HG03139 (cell line): ENCODE data around the gene F12.
"Not testable (repeated sequence)": the region's sequence is repeated elsewhere in the genome, so short reads cannot be mapped to it uniquely, and the experiment has no call there.

ENCODE experiments used
- ATAC-seq: cut with Tn5 transposase; IDR thresholded peaks from one replicate; pipeline ENCODE4 v1.9.1; 2021; ENCODE audit not compliant: unreplicated experiment

Gene F12

GRCh38 chr5:177370488-177371119 lies 38.8 kb downstream of the F12 start:
- peak; percentile 70 for ATAC-seq

- no peak for ATAC-seq
Observed at GRCh38 chr5:177369645-177370440, 39.5 kb downstream of the F12 start.

- no peak for ATAC-seq
Observed at GRCh38 chr5:177368869-177369644, 40.3 kb downstream of the F12 start.

GRCh38 chr5:177367981-177368868 lies 41.1 kb downstream of the F12 start:
- no peak for ATAC-seq

- ATAC-seq: no peak
Observed at GRCh38 chr5:177367323-177367848, 42.0 kb downstream of the F12 start.

- no peak for ATAC-seq
Observed at GRCh38 chr5:177366528-177367322, 42.6 kb downstream of the F12 start.

GRCh38 chr5:177365845-177366527 lies 43.4 kb downstream of the F12 start:
- ATAC-seq: no peak

GRCh38 chr5:177364159-177364962 lies 45.0 kb downstream of the F12 start:
- no peak for ATAC-seq

- ATAC-seq: no peak
Observed at GRCh38 chr5:177363565-177363964, 45.8 kb downstream of the F12 start.

- no peak for ATAC-seq
Observed at GRCh38 chr5:177362610-177363507, 46.5 kb downstream of the F12 start.

- ATAC-seq: no peak
Observed at GRCh38 chr5:177362292-177362609, 47.1 kb downstream of the F12 start.

GRCh38 chr5:177361418-177362291 lies 47.7 kb downstream of the F12 start:
- no peak for ATAC-seq

GRCh38 chr5:177360740-177361139 lies 48.6 kb downstream of the F12 start:
- not testable (repeated sequence) for ATAC-seq

GRCh38 chr5:177359860-177360259 lies 49.5 kb downstream of the F12 start:
- ATAC-seq: no peak

GRCh38 chr5:177359451-177359851 lies 49.9 kb downstream of the F12 start:
- ATAC-seq: no peak

GRCh38 chr5:177358370-177358819 lies 51.0 kb downstream of the F12 start:
- no peak for ATAC-seq
